Effector memory CD8-positive, alpha-beta T cell (primary cell): Measurements from ENCODE around the gene EVI5L.

Experiments
- ATAC-seq: fragments of 150-1000 bp; cut with Tn5 transposase; replicated peaks from 2 replicates; pipeline ENCODE4 v1.10.0; 2021; ENCODE audit warnings: mild to moderate bottlenecking, moderate library complexity
- DNase-seq, 3 experiments: peaks; one replicate each; pipeline ENCODE4 v3.0.0; 2021
- H3K27ac Mint-ChIP-seq, 2 donors: one replicate each; pipeline ENCODE4 v1.8.0; 2022; ENCODE audit warnings: mild to moderate bottlenecking in 2 of 2, mixed read lengths in 2 of 2, moderate library complexity in 2 of 2
- H3K27me3 Mint-ChIP-seq, 2 donors: one replicate each; pipeline ENCODE4 v1.8.0; 2022; ENCODE audit warnings: mixed read lengths in 2 of 2
- H3K36me3 Mint-ChIP-seq: one replicate; pipeline ENCODE4 v1.8.0; 2022; ENCODE audit warnings: mild to moderate bottlenecking, moderate library complexity, mixed read lengths; ENCODE audit not compliant: insufficient read depth
- H3K4me1 Mint-ChIP-seq, 2 donors: one replicate each; pipeline ENCODE4 v1.8.0; 2022; ENCODE audit warnings: low read depth in 2 of 2, mixed read lengths in 2 of 2
- H3K4me3 Mint-ChIP-seq, 2 donors: one replicate each; pipeline ENCODE4 v1.8.0; 2022; ENCODE audit warnings: mild to moderate bottlenecking in 2 of 2, mixed read lengths in 2 of 2, moderate library complexity in 2 of 2
- H3K9me3 Mint-ChIP-seq, 2 donors: one replicate each; pipeline ENCODE4 v1.8.0; 2022; ENCODE audit warnings: mixed read lengths in 2 of 2

The EVI5L gene

GRCh38 chr19:7899751-7900378 lies 69.8 kb downstream of the EVI5L start:
- H3K36me3 Mint-ChIP-seq, result peaks cover 21% of the 10 kb centered on the region

DNA sequence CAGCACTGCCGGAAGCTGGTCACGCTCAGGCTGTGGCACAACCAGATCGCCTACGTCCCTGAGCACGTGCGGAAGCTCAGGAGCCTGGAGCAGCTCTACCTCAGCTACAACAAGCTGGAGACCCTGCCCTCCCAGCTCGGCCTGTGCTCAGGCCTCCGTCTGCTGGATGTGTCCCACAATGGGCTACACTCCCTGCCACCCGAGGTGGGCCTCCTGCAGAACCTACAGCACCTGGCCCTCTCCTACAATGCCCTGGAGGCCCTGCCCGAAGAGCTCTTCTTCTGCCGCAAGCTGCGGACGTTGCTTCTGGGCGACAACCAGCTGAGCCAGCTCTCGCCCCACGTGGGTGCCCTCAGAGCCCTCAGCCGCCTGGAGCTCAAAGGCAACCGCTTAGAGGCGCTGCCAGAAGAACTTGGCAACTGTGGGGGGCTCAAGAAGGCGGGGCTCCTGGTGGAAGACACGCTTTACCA lies 70.4 kb downstream of the EVI5L start:
- Mint-ChIP-seq H3K27me3 (peaks cover 11 to 14% of the 10 kb centered on the region in 2 donors), H3K4me3 (no peak overlapping the region), H3K9me3 (no peaks in the 10 kb centered on the region), H3K4me1 (peaks cover 17 to 19% of the 10 kb centered on the region in 2 donors), H3K27ac (no peak overlapping the region), H3K36me3 (peaks cover 27% of the 10 kb centered on the region)
- no peak for ATAC-seq
- no peak for DNase-seq

More at GRCh38 chr19:7899751-7900378, 69.8 kb downstream of the EVI5L start:
- ATAC-seq (no peak), DNase-seq (no peak)
- Mint-ChIP-seq H3K27me3 (peaks cover 15 to 20% of the 10 kb centered on the region in 2 donors), H3K4me3 (no peak overlapping the region), H3K4me1 (peaks cover 13% of the 10 kb centered on the region in 2 donors), H3K27ac (no peak overlapping the region), H3K9me3 (no peaks in the 10 kb centered on the region)

- Mint-ChIP-seq H3K27ac (no peak overlapping the region), H3K4me1 (peaks cover 22 to 24% of the 10 kb centered on the region in 2 donors), H3K9me3 (no peaks in the 10 kb centered on the region), H3K4me3 (no peak overlapping the region), H3K36me3 (peaks cover 31% of the 10 kb centered on the region), H3K27me3 (peaks cover 6 to 9% of the 10 kb centered on the region in 2 donors)
- ATAC-seq, result no peak
- DNase-seq, result no peak
Measured at GRCh38 chr19:7900931-7901330, 70.9 kb downstream of the EVI5L start.

- Mint-ChIP-seq H3K27me3 (peaks cover 5 to 9% of the 10 kb centered on the region in 2 donors), H3K4me3 (peak overlapping the region in 1 of 2 donors; percentile 95), H3K27ac (no peak overlapping the region), H3K9me3 (no peaks in the 10 kb centered on the region), H3K36me3 (peaks cover 34% of the 10 kb centered on the region), H3K4me1 (peaks cover 25 to 26% of the 10 kb centered on the region in 2 donors)
- ATAC-seq (no peak), DNase-seq (no peak)
Measured at GRCh38 chr19:7901337-7901736, 71.3 kb downstream of the EVI5L start.

DNA sequence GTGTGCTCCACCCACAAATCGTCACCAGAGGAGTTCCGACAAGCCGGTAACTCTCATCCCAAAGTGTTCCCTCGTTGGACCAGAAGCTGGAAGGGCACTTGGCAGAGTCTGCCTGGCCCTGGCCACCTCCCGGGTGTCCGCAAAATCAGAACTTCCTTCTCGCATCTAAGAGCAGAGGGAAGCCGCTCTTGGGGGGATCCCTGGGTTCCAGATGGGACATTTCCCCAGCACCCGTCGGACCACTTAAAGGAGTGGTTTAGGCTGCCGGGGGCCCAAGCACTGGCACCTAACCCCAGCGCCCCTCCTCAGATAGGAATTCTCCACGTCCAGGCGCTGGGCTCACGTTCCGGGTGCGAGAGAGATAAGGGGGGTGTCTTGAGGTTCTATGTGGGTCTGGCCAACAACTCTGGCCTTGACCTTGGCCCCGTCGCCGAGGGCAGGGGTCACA lies 72.8 kb downstream of the EVI5L start:
- Mint-ChIP-seq H3K4me1 (peaks cover 26 to 36% of the 10 kb centered on the region in 2 donors), H3K9me3 (no peaks in the 10 kb centered on the region), H3K27ac (peak overlapping the region; percentile 99), H3K27me3 (peaks cover under 1 to 2% of the 10 kb centered on the region in 2 donors), H3K4me3 (peak overlapping the region; percentile 88 to 95), H3K36me3 (peaks cover 43% of the 10 kb centered on the region)
- no peak for DNase-seq
- no peak for ATAC-seq

- ATAC-seq (peak; percentile 66), DNase-seq (peak; percentile 100)
- Mint-ChIP-seq H3K36me3 (peaks cover 49% of the 10 kb centered on the region), H3K9me3 (no peaks in the 10 kb centered on the region), H3K4me1 (peaks cover 29 to 36% of the 10 kb centered on the region in 2 donors), H3K27ac (peak within 1 kb of the TSS; percentile 99), H3K4me3 (peak within 1 kb of the TSS; percentile 88 to 95), H3K27me3 (no peaks in the 10 kb centered on the region)
Measured at GRCh38 chr19:7903244-7904073, 73.4 kb downstream of the EVI5L start, which contains the start of gene MAP2K7. TSS of gene MAP2K7 (plus strand) at chr19:7903877. CDS start at chr19:7903945, 68 bp downstream.

GRCh38 chr19:7904074-7905020 lies 74.3 kb downstream of the EVI5L start:
- Mint-ChIP-seq H3K27me3 (no peaks in the 10 kb centered on the region), H3K36me3 (peaks cover 54% of the 10 kb centered on the region), H3K9me3 (no peaks in the 10 kb centered on the region), H3K4me3 (peak overlapping the region; percentile 88 to 95), H3K4me1 (peaks cover 29 to 36% of the 10 kb centered on the region in 2 donors), H3K27ac (peak overlapping the region; percentile 99)
- DNase-seq, result peak; percentile 89 to 92 (median 89)
- peak; percentile 81 for ATAC-seq

DNA sequence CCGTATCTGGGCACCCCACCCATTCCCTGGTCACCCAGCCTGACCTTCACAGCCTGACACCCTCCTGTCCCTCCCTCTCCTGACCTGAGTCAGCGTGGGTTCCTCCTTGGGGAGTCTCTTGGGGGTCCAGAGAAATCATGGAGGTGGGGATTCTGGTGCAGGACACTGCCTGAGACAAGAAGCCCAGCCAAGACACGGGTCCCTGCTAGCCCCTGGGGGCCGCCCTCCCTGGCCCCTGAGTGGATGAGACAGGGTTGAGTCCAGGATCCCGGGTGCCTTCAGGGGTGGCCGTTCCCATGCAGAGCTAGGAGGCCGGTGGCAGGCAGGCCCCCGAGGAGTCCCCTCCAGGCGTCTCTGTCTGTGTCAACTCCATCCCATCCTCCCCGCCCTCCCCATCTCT lies 75.2 kb downstream of the EVI5L start:
- Mint-ChIP-seq H3K36me3 (peaks cover 57% of the 10 kb centered on the region), H3K27ac (peak overlapping the region; percentile 99), H3K4me1 (peaks cover 29 to 36% of the 10 kb centered on the region in 2 donors), H3K27me3 (no peaks in the 10 kb centered on the region), H3K4me3 (peak overlapping the region; percentile 88 to 95), H3K9me3 (no peaks in the 10 kb centered on the region)
- DNase-seq (no peak), ATAC-seq (no peak)

DNA sequence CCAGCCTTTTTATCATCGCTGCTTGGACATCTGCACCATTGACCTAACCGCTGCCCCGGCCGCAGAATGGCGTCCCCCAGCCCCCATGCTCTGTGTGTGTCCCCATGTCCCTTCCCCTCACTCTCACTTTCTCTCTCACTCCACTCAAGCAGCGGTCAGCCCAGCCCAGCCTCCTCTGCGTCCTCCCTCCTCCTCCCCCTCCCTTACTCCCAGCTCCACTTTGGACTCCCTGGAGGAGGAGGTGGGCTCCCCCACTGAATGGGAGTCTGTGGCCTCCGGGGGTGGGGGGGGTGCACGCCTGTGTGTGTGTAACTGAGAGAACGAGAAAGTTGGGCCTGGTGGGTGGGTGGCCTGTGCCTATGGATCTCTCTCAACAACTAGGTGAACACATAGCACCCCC lies 75.8 kb downstream of the EVI5L start:
- Mint-ChIP-seq H3K4me3 (peak overlapping the region; percentile 88 to 95), H3K9me3 (no peaks in the 10 kb centered on the region), H3K4me1 (peaks cover 29 to 41% of the 10 kb centered on the region in 2 donors), H3K27ac (peak overlapping the region; percentile 99), H3K36me3 (peaks cover 63% of the 10 kb centered on the region), H3K27me3 (no peaks in the 10 kb centered on the region)
- DNase-seq (no peak), ATAC-seq (no peak)

- Mint-ChIP-seq H3K9me3 (no peaks in the 10 kb centered on the region), H3K36me3 (peaks cover 71% of the 10 kb centered on the region), H3K27me3 (no peaks in the 10 kb centered on the region), H3K27ac (peak overlapping the region; percentile 58 to 75), H3K4me3 (peak overlapping the region in 1 of 2 donors; percentile 38), H3K4me1 (peaks cover 29 to 41% of the 10 kb centered on the region in 2 donors)
- no peak for DNase-seq
- ATAC-seq, result no peak
Measured at GRCh38 chr19:7907122-7907521, 77.1 kb downstream of the EVI5L start.

GRCh38 chr19:7907544-7907943 lies 77.5 kb downstream of the EVI5L start:
- Mint-ChIP-seq H3K36me3 (peaks cover 72% of the 10 kb centered on the region), H3K27ac (peak overlapping the region; percentile 58 to 75), H3K4me1 (peaks cover 29 to 41% of the 10 kb centered on the region in 2 donors), H3K4me3 (no peak overlapping the region), H3K9me3 (no peaks in the 10 kb centered on the region), H3K27me3 (no peaks in the 10 kb centered on the region)
- DNase-seq (no peak), ATAC-seq (no peak)

GRCh38 chr19:7908078-7908699 lies 78.2 kb downstream of the EVI5L start:
- Mint-ChIP-seq H3K4me3 (no peak overlapping the region), H3K27ac (peak overlapping the region; percentile 29 to 58), H3K9me3 (no peaks in the 10 kb centered on the region), H3K27me3 (no peaks in the 10 kb centered on the region), H3K4me1 (peaks cover 26 to 36% of the 10 kb centered on the region in 2 donors), H3K36me3 (peaks cover 74% of the 10 kb centered on the region)
- no peak for DNase-seq
- ATAC-seq, result no peak
